Epithelial cell of proximal tubule (primary cell): ENCODE results near the gene WDR49. TPM values are rescaled to one million over a fixed set of nuclear protein-coding genes. Genes with fewer than 3 reads are reported as not detected.

Source experiments
- DNase-seq: peaks from one replicate; pipeline ENCODE4 v3.0.0-alpha.2; 2011; ENCODE audit warnings: low read depth
- H3K4me3 ChIP-seq: 2 replicates; pipeline ENCODE4 v1.5.1; 2011; ENCODE audit warnings: low read depth, mild to moderate bottlenecking, low read length
- total RNA-seq: library from RNA; depleted of rRNA; stranded (reverse); fragments of >200 nt; gene quantifications from 2 replicates; pipeline ENCODE4 v1.2.3, GENCODE V29; 2015
- TF ChIP-seq, protein P1 (sequence below): conservative IDR thresholded peaks from 2 replicates; pipeline ENCODE4 v1.5.1; 2012; ENCODE audit warnings: low read depth, mild to moderate bottlenecking, low read length

The WDR49 gene
- total RNA-seq, 1 donor from 2014 or later = not detected

DNA sequence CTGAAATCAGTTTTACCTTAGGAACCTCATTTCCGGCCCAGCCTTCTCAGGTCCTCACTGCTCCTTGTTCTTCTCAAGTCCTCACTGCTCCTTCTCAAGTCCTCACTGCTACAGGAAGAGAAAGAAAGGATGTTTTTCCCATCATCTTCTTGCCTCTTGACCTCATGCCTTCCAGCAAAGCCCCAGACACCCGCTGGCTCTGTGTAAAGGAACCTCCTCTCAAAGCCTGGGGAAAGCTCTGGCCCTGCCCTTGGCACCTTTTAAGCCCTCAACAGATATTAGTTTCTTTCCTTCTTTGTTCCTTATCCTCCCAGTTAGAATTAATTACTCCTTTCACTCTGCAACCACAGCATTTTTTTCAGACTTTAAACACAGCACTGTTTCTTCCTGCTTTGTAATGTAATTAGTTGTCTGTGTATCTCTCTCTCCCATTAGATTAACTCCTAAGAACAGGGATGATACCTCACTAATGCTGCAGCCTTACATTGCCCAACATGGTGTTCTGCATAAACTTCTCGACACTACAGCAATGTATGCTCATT is 4.0 kb upstream of the WDR49 start:
- TF ChIP-seq, protein P1, sequence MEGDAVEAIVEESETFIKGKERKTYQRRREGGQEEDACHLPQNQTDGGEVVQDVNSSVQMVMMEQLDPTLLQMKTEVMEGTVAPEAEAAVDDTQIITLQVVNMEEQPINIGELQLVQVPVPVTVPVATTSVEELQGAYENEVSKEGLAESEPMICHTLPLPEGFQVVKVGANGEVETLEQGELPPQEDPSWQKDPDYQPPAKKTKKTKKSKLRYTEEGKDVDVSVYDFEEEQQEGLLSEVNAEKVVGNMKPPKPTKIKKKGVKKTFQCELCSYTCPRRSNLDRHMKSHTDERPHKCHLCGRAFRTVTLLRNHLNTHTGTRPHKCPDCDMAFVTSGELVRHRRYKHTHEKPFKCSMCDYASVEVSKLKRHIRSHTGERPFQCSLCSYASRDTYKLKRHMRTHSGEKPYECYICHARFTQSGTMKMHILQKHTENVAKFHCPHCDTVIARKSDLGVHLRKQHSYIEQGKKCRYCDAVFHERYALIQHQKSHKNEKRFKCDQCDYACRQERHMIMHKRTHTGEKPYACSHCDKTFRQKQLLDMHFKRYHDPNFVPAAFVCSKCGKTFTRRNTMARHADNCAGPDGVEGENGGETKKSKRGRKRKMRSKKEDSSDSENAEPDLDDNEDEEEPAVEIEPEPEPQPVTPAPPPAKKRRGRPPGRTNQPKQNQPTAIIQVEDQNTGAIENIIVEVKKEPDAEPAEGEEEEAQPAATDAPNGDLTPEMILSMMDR = no peak
- DNase-seq = no peak
- no peak overlapping the region for H3K4me3 ChIP-seq

DNA sequence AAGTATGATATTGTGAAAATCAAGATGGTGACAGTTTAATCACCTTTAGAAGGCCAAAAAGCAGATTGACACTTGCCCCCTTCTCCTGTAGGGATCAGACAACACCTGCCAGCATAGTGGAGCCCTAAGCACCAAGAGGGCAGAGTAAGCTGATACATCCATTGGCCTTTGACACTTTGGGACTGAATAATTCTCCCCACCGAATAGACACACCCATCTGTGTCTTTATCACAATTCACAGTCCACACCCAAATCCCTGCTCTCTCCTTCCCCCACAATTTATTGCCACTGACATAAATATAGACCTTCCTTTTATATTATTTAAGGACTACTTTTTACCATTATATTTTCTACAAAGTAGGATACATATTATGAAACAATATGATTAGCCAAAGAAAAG is 3.1 kb upstream of the WDR49 start:
- no peak overlapping the region for H3K4me3 ChIP-seq
- DNase-seq = no peak
- TF ChIP-seq, protein P1 = no peak

DNA sequence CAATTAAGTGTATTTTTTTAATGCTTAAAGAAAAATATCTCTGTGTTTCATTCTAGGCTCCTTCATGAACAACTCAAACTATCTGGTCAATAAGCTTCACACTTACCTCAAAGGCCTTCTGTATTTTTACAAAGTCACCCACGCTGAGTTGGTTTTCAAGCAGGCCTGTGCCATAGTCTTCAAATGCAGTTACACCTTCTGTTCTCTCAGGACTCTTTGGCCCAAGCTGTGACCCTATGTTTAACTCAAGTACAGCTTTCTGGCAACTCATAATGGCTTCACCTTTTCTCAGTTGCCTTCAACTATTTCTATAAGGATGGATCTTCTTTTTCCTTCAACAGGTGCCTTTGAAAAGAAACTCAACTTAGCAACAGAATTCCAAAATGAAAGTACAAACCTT is 587 bp downstream of the WDR49 start:
- no peak for DNase-seq
- TF ChIP-seq, protein P1 = no peak
- H3K4me3 ChIP-seq = no peak overlapping the region

DNA sequence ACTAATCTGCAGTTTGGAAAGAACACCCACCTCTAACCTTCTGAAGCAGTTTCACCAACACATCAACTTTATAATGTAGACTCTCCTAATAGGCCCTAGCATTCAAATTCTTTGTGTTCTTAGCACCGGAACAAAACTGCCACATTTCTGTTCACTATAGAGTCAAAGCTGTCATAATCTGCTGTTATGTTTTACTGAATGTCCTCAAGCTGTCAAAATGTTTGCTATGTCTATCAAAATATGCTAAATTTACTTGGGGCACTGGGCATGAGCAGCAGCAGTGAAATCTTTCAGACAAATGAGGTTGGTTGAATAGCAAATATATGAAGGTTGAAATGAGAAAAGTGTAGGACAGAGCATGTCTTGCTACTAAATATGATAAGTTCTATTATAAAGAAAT is 1.9 kb downstream of the WDR49 start:
- H3K4me3 ChIP-seq = no peak overlapping the region
- DNase-seq = no peak
- TF ChIP-seq, protein P1 = no peak

DNA sequence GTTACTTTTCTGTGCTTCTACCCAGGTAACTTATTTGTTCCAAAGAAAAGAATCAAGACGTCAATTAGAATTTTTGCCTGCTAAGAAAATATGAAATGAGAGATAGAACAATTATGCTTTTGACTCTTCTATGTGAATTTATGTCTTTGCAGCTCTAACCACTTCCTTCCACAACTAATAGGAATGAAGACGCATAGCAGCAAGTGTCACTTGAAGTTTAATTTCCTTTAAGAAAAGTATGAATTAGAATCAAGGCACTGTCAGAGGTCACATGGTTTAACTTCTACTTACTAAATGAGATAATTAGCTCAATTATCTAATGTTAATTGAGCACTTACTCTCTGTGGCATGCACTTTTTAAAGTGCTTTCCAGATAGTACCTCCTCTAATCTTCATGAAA is 3.3 kb downstream of the WDR49 start:
- no peak overlapping the region for H3K4me3 ChIP-seq
- DNase-seq = no peak
- TF ChIP-seq, protein P1 = no peak

DNA sequence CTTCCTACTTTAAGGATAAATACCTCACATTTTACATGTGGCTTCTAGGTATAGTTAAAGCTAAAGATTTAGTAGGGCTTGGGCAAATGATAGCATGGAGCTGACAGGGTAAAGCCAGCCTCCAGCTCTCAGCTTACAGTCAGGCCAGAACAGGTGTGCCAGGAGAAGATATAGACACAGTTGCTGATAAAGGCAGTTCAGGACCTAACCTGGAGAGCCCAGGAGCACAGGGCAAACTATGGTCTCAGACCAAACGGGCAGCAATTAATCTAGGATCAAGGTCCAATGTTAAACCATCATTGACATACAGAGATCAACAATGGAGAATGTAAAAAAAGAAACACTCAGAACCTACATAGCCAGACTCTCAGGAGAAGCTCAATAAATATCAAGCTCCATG is 4.0 kb downstream of the WDR49 start:
- no peak overlapping the region for H3K4me3 ChIP-seq
- no peak for DNase-seq
- TF ChIP-seq, protein P1 = no peak

DNA sequence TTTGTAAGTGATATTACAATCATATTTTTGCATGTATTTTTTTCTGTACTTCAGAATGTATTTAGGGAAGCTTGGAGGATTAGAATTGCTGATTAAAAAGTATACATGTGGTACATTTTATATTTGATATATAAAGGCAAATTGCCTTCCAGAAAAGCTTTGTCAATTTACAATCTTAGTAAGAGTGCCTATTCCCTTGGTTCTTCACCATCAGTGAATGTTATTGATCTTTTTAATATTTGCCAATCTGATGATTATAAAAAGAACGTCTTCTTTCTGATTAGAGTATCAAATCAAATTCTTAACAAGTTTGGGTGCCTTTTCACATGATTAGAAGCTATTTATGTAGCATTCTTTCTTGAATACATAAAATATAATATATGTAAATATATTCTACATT is 9.1 kb downstream of the WDR49 start:
- no peak for DNase-seq
- TF ChIP-seq, protein P1 = no peak
- no peak overlapping the region for H3K4me3 ChIP-seq
